ENCODE results near the gene PGAP2.
"Not testable (repeated sequence)": the region's sequence is repeated elsewhere in the genome, so short reads cannot be mapped to it uniquely, and the experiment has no call there.

PGAP2 gene

DNA sequence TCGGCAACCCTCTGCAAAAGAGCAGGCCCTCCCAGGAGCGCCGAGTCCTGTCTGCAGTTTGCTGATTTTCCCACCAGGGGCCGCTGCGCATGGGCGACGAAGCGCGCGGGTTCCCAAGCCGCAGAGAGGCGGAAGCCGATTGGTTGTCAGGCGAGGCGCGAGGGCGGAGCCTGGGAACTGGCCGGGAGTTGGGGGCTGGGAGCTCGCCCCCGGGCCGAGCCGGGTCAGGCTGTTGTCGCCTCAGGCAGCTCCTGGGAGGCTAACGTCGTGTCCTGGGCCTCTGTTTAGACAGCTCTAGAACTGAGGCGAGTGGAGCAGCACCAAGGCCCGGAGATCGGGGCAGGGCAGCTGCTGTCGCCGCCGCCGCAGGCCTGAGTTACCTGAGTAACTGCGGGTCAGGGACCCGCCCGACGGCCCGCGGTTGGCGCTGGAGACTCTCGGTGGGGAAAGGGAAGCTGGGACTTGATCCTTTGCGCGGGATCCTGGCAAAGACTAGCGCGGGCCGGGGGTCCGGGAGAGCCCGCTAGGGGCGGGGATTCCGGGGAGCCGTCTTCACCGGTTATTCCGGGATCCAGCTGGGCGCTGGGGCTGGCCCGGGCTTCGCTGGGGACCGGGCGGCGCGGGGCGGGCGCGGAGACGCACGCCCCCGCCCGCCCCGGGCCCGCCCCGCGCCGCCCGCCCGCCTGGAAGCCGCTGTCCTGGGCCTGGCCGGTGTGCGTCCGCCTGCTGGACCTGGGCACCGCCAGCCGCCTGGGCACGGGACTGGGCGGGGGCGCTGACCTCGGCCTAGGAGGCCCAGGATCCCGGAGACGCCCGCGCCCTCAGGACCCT is 46.8 kb downstream of the PGAP2 start, which contains the start of gene STIM1:
TSS of gene STIM1 (plus strand) at position 688 of the 831 bp plus-strand sequence. CDS start 607 bp downstream, outside the sequence.
- DNase-seq (ENCODE audit: low spot score): peak; percentile 93

DNA sequence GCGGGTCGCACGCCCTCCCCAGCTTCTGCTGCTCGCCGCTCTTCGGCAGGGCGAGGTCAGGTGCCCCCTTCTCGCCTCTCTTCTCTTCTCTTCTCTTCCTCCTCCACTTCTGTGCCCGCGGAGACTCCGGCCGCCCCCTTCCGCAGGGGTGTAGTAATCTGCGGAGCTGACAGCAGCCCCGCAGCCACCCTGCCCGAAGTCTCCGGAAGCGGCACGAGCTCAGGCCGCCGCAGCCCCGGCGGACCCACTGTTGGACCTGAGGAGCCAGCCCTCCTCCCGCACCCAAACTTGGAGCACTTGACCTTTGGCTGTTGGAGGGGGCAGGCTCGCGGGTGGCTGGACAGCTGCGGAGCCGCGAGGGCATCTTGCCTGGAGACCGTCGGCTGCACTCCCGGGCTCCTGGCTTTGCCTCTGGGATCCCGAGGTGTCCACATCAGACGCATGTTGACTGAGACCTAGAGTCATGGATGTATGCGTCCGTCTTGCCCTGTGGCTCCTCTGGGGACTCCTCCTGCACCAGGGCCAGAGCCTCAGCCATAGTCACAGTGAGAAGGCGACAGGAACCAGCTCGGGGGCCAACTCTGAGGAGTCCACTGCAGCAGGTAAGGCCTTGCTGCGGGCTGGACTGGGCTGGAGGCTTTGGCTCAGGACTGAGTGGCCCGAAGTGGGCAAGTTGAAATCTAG is 47.6 kb downstream of the PGAP2 start:
- DNase-seq (ENCODE audit: low spot score): no peak

DNA sequence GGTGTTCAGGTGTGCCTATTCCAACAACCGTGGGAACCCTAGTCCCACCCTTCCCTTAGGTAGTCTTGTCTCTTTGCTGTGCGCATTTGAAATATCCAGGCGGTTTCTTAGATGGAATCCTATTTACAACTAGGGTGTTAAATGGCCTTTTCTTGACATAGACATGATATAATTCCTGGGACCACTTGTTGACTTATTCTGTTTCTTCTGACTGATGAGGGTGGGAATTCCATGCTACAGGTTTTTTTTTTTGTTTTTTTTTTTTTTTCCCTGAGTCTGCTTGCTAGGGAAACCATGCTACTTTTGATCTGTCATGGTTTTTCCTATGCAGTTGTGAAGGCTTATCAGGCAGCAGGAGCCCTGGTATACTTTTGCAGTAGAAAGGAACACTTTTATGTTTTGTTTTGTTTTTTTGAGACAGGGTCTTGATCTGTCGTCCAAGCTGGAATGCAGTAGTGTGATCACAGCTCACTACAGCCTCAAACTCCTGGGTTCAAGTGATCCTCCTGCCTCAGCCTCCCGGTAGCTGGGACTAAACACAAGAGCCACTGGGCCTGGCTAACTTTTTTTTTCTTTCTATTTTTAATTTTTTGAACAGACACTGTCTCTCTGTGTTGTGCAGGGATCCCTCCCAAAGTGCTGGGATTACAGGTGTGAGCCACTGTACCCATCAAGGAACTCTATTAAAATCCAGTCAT is 48.6 kb downstream of the PGAP2 start:
- no peak for DNase-seq (ENCODE audit: low spot score)

GRCh38 chr11:3857628-3858027 is 49.3 kb downstream of the PGAP2 start:
- DNase-seq (ENCODE audit: low spot score): no peak

- no peak for DNase-seq (ENCODE audit: low spot score)
Measured at GRCh38 chr11:3859373-3859881, 51.1 kb downstream of the PGAP2 start.

DNA sequence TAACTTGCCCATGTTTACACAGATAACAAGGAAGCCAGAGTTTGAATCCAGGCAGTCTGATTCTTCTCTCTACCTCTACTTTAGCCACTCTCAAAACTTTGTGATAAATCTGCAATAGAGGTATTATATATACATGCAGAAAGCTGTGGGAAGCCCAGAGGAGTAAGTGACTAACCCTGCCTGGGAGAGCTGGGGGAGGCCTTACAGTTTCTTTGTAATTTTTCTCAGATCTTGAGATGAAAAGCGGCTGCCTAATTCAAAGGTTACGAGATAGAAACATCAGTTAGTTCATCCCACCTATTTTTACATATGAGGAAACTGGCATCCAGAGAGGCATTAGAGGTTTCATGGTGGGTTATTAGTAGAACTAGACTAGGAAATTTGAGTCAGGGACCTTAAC is 52.0 kb downstream of the PGAP2 start:
- no peak for DNase-seq (ENCODE audit: low spot score)

DNA sequence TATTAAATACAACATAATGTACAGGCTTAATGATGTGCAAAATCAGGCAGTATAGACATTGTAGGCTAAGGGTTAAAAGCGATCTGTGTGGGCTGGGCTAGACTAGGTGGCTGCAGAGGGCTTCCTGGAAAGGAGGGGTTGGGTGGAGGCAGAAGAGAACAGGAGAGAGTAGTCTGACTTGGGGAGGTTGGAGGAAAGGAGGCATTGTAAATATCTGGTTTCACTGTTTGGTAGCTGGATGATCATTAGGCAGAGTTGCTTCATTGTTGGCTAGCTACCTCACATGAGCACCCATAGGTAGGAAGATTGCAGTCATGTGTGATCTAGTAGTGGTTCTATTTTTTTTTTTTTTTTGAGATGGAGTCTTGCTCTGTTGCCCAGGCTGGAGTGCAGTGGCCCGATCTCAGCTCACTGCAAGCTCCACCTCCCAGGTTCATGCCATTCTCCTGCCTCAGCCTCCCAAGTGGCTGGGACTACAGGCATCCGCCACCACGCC is 52.6 kb downstream of the PGAP2 start:
- DNase-seq (ENCODE audit: low spot score): not testable (repeated sequence)

DNA sequence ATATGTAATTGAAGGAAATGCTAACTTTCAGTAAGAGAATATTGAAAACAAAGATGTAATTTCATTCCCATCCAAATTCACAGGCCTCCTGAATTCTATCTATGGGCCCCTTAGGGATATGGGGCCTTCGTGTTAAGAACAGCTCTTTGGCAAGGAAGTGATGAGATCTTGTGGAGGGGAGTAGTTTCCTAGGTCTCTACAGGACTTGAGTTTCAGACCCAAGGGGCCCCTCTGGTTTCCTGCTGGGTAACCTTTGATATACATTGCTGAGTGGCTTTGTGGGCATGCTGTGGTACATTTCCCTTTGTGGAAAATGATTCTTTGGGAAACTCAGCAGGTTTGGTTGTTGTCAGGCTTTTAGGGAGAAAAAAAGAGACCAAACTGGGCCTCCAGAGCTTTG is 53.3 kb downstream of the PGAP2 start:
- DNase-seq (ENCODE audit: low spot score): no peak

DNA sequence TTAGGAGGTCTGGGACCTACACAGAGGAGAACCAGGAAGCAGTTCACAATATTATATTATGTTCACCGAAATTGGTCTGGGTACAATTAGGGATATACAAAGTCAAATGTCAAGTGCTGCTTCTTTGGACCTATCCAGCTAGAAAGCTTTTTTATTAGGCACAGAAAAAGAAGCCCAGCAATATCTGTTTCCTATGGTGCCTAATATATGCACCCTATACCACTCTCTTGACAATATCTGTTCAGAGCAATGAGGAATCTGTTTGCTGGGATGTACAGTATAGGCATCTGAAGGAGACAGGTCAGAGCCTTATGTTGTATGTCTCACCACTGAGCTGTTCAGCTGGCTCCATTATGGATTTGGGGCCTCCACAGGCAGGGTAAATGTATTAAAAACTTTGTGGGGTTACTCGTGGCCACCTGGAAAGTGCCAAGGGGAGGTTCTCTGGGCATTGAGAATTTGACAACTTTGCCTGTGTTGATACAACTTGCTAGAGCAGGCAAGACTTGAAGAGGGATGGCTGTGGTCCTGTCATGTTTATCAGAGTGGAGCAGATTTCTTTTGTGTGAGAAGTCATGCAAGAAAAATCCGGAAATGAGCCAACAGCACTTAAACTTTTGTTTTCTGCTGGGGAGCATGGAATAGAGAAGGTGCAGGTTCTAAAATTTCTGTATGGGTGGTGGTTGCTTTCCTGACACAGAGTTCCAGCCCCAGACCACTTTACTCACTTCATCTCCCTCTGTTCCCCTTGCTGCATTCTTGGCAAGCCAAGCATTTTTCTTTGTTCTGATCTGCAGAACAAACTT is 57.2 kb downstream of the PGAP2 start:
- peak; percentile 73 for DNase-seq (ENCODE audit: low spot score)

- peak; percentile 40 for DNase-seq (ENCODE audit: low spot score)
Measured at GRCh38 chr11:3866206-3866605, 57.8 kb downstream of the PGAP2 start.

GRCh38 chr11:3866836-3867208 is 58.5 kb downstream of the PGAP2 start:
- no peak for DNase-seq (ENCODE audit: low spot score)

DNA sequence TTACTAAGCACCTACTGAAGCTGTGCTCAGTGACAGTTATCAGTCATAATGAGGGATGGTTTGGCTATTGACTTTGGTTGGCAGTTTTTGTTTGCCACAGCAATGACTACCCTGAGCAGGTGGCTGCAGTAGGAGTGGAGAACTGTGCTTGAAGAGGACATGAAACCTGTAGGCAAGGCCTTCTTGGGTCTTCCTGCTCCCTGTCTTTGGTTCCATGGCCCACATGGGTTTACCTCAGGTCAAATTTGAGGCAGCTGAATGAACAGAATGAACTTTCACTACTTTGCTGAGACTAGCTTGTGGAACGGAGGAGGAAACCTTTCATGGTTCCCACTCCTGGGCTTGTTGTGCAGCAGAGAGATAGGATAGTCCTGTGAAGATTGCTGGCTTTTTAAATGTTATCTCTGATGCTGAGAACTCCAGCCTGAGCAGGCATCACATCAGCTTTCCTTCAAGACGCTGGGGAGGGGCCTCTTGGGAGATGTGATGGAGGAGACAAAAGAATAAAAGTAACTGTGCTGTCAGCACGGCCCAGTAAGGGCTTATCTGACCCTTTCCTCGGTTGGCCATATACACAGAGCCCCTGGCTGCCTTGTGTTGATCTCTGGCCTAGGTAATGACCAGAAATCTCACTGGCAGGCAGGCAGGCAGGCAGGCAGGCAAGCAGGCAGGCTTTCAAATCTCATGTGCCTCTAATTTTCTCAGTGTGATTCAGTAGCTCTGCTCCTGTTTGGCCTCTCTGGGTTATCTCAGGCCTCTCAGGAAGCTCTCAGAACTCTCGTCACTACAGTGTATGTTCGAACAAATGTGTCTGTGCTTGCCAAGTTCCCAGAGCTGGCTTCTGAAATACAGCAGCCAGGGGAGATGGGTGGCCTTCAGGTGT is 59.1 kb downstream of the PGAP2 start:
- no peak for DNase-seq (ENCODE audit: low spot score)

GRCh38 chr11:3873712-3874349 is 65.5 kb downstream of the PGAP2 start:
- DNase-seq (ENCODE audit: low spot score): no peak

All from kidney capillary endothelial cell (primary cell).